Testis (tissue), 3 donors: ENCODE measurements around the gene IFNA14. TPM values are rescaled to one million over a fixed set of nuclear protein-coding genes. Genes with fewer than 3 reads are reported as not detected.
"Not testable (repeated sequence)": the region's sequence is repeated elsewhere in the genome, so short reads cannot be mapped to it uniquely, and the experiment has no call there.

ENCODE experiments used
- DNase-seq: peaks from one replicate; pipeline ENCODE4 v3.0.0-alpha.2; 2019
- H3K27ac ChIP-seq, 2 donors: fragments of 200-600 bp; sonication (generic); one replicate each; pipeline ENCODE4 v1.5.1; 2019
- H3K27me3 ChIP-seq: fragments of 200-600 bp; sonication (generic); one replicate; pipeline ENCODE4 v1.5.1; 2019
- H3K36me3 ChIP-seq: fragments of 200-600 bp; sonication (generic); one replicate; pipeline ENCODE4 v1.5.1; 2017; ENCODE audit warnings: low read depth; ENCODE audit errors: missing control alignments
- H3K4me1 ChIP-seq: fragments of 200-600 bp; sonication (generic); one replicate; pipeline ENCODE4 v1.5.1; 2019
- H3K4me3 ChIP-seq, 2 donors: fragments of 200-600 bp; sonication (generic); one replicate each; pipeline ENCODE4 v1.5.1; 2017 to 2019
- H3K9me3 ChIP-seq: fragments of 200-600 bp; sonication (generic); one replicate; pipeline ENCODE4 v1.5.1; 2017
- CTCF ChIP-seq, 3 experiments: fragments of 450-650 bp in 2 of 3; fragments of 200-600 bp in 1 of 3; sonication (generic) in 1 of 3; IDR thresholded peaks; one replicate each; pipeline ENCODE4 v1.5.1; 2016 to 2019; ENCODE audit warnings: antibody characterized with exemption in 3 of 3, mild to moderate bottlenecking in 2 of 3, moderate library complexity in 1 of 3
- POLR2A ChIP-seq: fragments of 450-650 bp; IDR thresholded peaks from one replicate; pipeline ENCODE4 v1.6.1; 2017; ENCODE audit warnings: antibody characterized with exemption, mild to moderate bottlenecking, moderate library complexity
- WGBS, 2 donors: methylation state at CpG; one replicate each; pipeline ENCODE4 v1.1.5; 2018; 5-methylcytosine and 5-hydroxymethylcytosine counted together
- intact Hi-C: fragments of 100-400 bp; cut with DNase I; formaldehyde crosslinking; loops from one replicate; pipeline ENCODE4 v1.15.1; 2023; ENCODE audit warnings: low total_unique reads
- polyA plus RNA-seq: library from polyadenylated mRNA; stranded (reverse); fragments of 350-450 nt; fragmentation: Illumina TruSeq; extraction: RNeasy Lipid Tissue Mini Kit (QIAGEN cat#74804); gene quantifications from one replicate; pipeline ENCODE4 v1.2.3, GENCODE V29; 2014; ENCODE audit warnings: low read depth, low replicate concordance; ENCODE audit not compliant: insufficient read depth
- total RNA-seq, 2 donors: library from RNA; depleted of rRNA; stranded (reverse); fragments of >200 nt; gene quantifications; one replicate each; pipeline ENCODE4 v1.2.3, GENCODE V29; 2016

IFNA14 gene
- total and polyA plus RNA-seq, 3 donors from 2014 or later = not detected

- TF ChIP-seq POLR2A (no peak), CTCF (IDR thresholded peaks at IDR 0.05) (no peak)
- Histone ChIP-seq H3K27me3 (no peaks in the 10 kb centered on the region), H3K36me3 (no peaks in the 10 kb centered on the region), H3K4me3 (no peak within 1 kb of the TSS), H3K27ac (no peak within 1 kb of the TSS), H3K9me3 (no peaks in the 10 kb centered on the region), H3K4me1 (no peaks in the 10 kb centered on the region)
- DNase-seq = no peak
- WGBS, 2 donors = 74 to 79% methylated on average over 2 of the region's 2 CpGs
- intact Hi-C loops = no loop called here
These were observed 11.7 kb downstream of the IFNA14 start, which contains the start of gene IFNA17 for GRCh38 chr9:21228122-21228521. IFNA17 (minus strand) TSS chr9:21228222; CDS start chr9:21228173, 49 bp downstream.

GRCh38 chr9:21217211-21217610 lies 22.6 kb downstream of the IFNA14 start, which contains the start of gene IFNA16:
IFNA16 (minus strand) TSS chr9:21217311; CDS start chr9:21217305, 6 bp downstream.
- H3K9me3 ChIP-seq, H3K27me3 ChIP-seq, H3K27ac ChIP-seq, H3K4me3 ChIP-seq, H3K4me1 ChIP-seq, intact Hi-C loops, DNase-seq, H3K36me3 ChIP-seq: not testable (repeated sequence)
- WGBS, 2 donors = 85 to 91% methylated on average over 1 of the region's 1 CpG

- H3K36me3 ChIP-seq, H3K27ac ChIP-seq, H3K4me1 ChIP-seq, intact Hi-C loops, H3K27me3 ChIP-seq, DNase-seq, H3K9me3 ChIP-seq, H3K4me3 ChIP-seq: not testable (repeated sequence)
- peak in 1 of 3 experiments; percentile 17 for TF ChIP-seq CTCF (IDR thresholded peaks at IDR 0.05)
- 49 to 52% methylated on average over 5 of the region's 5 CpGs for WGBS, 2 donors
These were observed 26.1 kb downstream of the IFNA14 start for GRCh38 chr9:21213411-21214326.

- DNase-seq, H3K27me3 ChIP-seq, intact Hi-C loops, H3K27ac ChIP-seq, H3K9me3 ChIP-seq, H3K36me3 ChIP-seq, H3K4me1 ChIP-seq, H3K4me3 ChIP-seq: not testable (repeated sequence)
- WGBS, 2 donors = 78% methylated on average over 2 of the region's 2 CpGs; no CpG with 5 or more reads in 1 of the 2 donors
These were observed 27.6 kb downstream of the IFNA14 start for GRCh38 chr9:21212160-21212559.

- DNase-seq, H3K27ac ChIP-seq, H3K4me1 ChIP-seq, H3K36me3 ChIP-seq, H3K9me3 ChIP-seq, H3K27me3 ChIP-seq, H3K4me3 ChIP-seq, intact Hi-C loops: not testable (repeated sequence)
- 86% methylated on average over 2 of the region's 2 CpGs; no CpG with 5 or more reads in 1 of the 2 donors for WGBS, 2 donors
These were observed 29.0 kb downstream of the IFNA14 start for GRCh38 chr9:21210782-21211181.

GRCh38 chr9:21210311-21210710 lies 29.5 kb downstream of the IFNA14 start:
- no peak overlapping the region for H3K27ac ChIP-seq
- WGBS, 2 donors = 81 to 90% methylated on average over 4 to 7 of the region's 7 CpGs
- H3K9me3 ChIP-seq = no peaks in the 10 kb centered on the region
- no peak for DNase-seq
- no peaks in the 10 kb centered on the region for H3K27me3 ChIP-seq
- no peak for TF ChIP-seq CTCF (IDR thresholded peaks at IDR 0.05)
- no peak for TF ChIP-seq POLR2A
- intact Hi-C loops = no loop called here
- no peaks in the 10 kb centered on the region for H3K36me3 ChIP-seq
- H3K4me3 ChIP-seq = no peak overlapping the region
- no peaks in the 10 kb centered on the region for H3K4me1 ChIP-seq

GRCh38 chr9:21207043-21207442 lies 32.8 kb downstream of the IFNA14 start, which contains the start of gene IFNA10:
IFNA10 (minus strand) TSS chr9:21207143; CDS start chr9:21207097, 46 bp downstream.
- intact Hi-C loops, H3K4me1 ChIP-seq, H3K27ac ChIP-seq, H3K27me3 ChIP-seq, DNase-seq, H3K9me3 ChIP-seq, H3K36me3 ChIP-seq, H3K4me3 ChIP-seq: not testable (repeated sequence)
- WGBS, 2 donors = 76 to 83% methylated on average over 3 of the region's 3 CpGs
